Right lobe of liver (tissue), 6 donors: ENCODE data around the gene KCNJ16. TPM values are rescaled to one million over a fixed set of nuclear protein-coding genes. Genes with fewer than 3 reads are reported as not detected.

ENCODE experiments used
- ATAC-seq, 4 donors: fragments of 200-7000 bp; cut with Tn5 transposase; one replicate each; pipeline ENCODE4 v1.9.1; 2020; ENCODE audit warnings: mild to moderate bottlenecking in 4 of 4, moderate library complexity in 4 of 4
- DNase-seq, 3 donors: peaks; one replicate each; pipeline ENCODE4 v3.0.0-alpha.2; 2020
- H3K27ac ChIP-seq, 3 donors: fragments of 200-600 bp; one replicate each; pipeline ENCODE4 v1.8.0; 2022
- H3K27me3 ChIP-seq, 2 donors: fragments of 200-600 bp; one replicate each; pipeline ENCODE4 v1.8.0; 2022
- H3K36me3 ChIP-seq, 4 donors: fragments of 200-600 bp; sonication (generic) in 1 of 4; one replicate each; pipeline versions ENCODE4 v1.5.1 to v1.8.0; 2017 to 2022; ENCODE audit warnings: control low read depth in 1 of 4
- H3K4me1 ChIP-seq, 4 donors: fragments of 200-600 bp; sonication (generic) in 1 of 4; one replicate each; pipeline versions ENCODE4 v1.5.1 to v1.8.0; 2017 to 2022; ENCODE audit warnings: control low read depth in 1 of 4
- H3K4me3 ChIP-seq, 3 donors: fragments of 200-600 bp; one replicate each; pipeline ENCODE4 v1.8.0; 2022
- H3K9me3 ChIP-seq, 4 donors: fragments of 200-600 bp; sonication (generic) in 1 of 4; one replicate each; pipeline versions ENCODE4 v1.5.1 to v1.8.0; 2017 to 2022; ENCODE audit warnings: control low read depth in 1 of 4
- CTCF ChIP-seq, 4 donors: fragments of 200-600 bp in 3 of 4; fragments of 450-650 bp in 1 of 4; IDR thresholded peaks; one replicate each; pipeline versions ENCODE4 v1.5.1 to v1.8.0; 2016 to 2022; ENCODE audit warnings: antibody characterized with exemption in 4 of 4, mild to moderate bottlenecking in 2 of 4
- POLR2A ChIP-seq: fragments of 450-650 bp; IDR thresholded peaks from one replicate; pipeline ENCODE4 v1.6.1; 2017; ENCODE audit warnings: antibody characterized with exemption, mild to moderate bottlenecking
- WGBS: methylation state at CpG from one replicate; pipeline ENCODE4 v1.1.6; 2018; ENCODE audit warnings: low coverage, low lambda C conversion rate; ENCODE audit not compliant: insufficient coverage; ENCODE audit errors: missing lambda C conversion rate; 5-methylcytosine and 5-hydroxymethylcytosine counted together
- intact Hi-C, 2 donors: fragments of 100-400 bp; cut with DNase I; formaldehyde crosslinking; loops; one replicate each; pipeline versions ENCODE4 v1.11.2 to v1.14.1; 2022
- total RNA-seq, 6 experiments: library from RNA; depleted of rRNA in 2 of 6; stranded (reverse); fragments of >200 nt in 2 of 6; fragmentation: NEBNext Ultra II Directional in 3 of 6; extraction: Animal tissue kit (Norgen Biotek cat#: 25700) in 3 of 6; gene quantifications; one replicate each; pipeline versions ENCODE4 v1.1.0 to v1.2.4, GENCODE V29; 2016 to 2023
- donor health status: DM: no; HTN: yes; CAD: no.
- donor health status: DM: no; HTN: no; CAD: no.
- donor health status: DM: no; HTN: no; CAD: no.
- donor health status: DM: no; HTN: yes; CAD: no.
- donor health status: DM: no; HTN: yes; CAD: no.

KCNJ16 gene
- total RNA-seq, 6 experiments from 2014 or later = 0.07 to 2.1 (median 0.85) TPM

GRCh38 chr17:70184770-70185169 lies 109.7 kb downstream of the KCNJ16 start:
- Histone ChIP-seq H3K4me1 (no peaks in the 10 kb centered on the region), H3K27me3 (no peaks in the 10 kb centered on the region), H3K27ac (no peak overlapping the region), H3K9me3 (no peaks in the 10 kb centered on the region), H3K4me3 (no peak overlapping the region), H3K36me3 (no peaks in the 10 kb centered on the region)
- ATAC-seq (no peak), DNase-seq (no peak)
- no peak for TF ChIP-seq POLR2A
- TF ChIP-seq CTCF (IDR thresholded peaks at IDR 0.05) = no peak
- WGBS = 24% methylated on average over 4 of the region's 4 CpGs
- intact Hi-C loops = no loop called here

Other genes with a start within 250 kb of the KCNJ16 start
- 1 to 10 TPM in 3 of 6 experiments, under 1 TPM in 3; 0.62 to 2.5 (median 1.0) TPM for gene KCNJ2, start 94.3 kb downstream of the KCNJ16 start, total RNA-seq